Hindlimb muscle (tissue), 1 donor: ENCODE measurements around the gene APLP1. TPM values are rescaled to one million over a fixed set of nuclear protein-coding genes. Genes with fewer than 3 reads are reported as not detected.
"Not testable (repeated sequence)": the region's sequence is repeated elsewhere in the genome, so short reads cannot be mapped to it uniquely, and the experiment has no call there.

Source experiments
- DNase-seq: peaks from one replicate; pipeline ENCODE4 v3.0.0-alpha.2; 2013
- polyA plus RNA-seq: library from polyadenylated mRNA; unstranded; fragments of 120-200 nt; gene quantifications from one replicate; pipeline ENCODE4 v1.2.1, GENCODE V29; 2013; ENCODE audit not compliant: insufficient read length

Gene APLP1
- polyA plus RNA-seq, 1 donor, result 6.2 TPM

GRCh38 chr19:35882114-35882832 is 13.9 kb downstream of the APLP1 start:
- peak; percentile 75 for DNase-seq

- no peak for DNase-seq
These were observed 15.5 kb downstream of the APLP1 start for GRCh38 chr19:35883882-35884281.

GRCh38 chr19:35885225-35885738 is 16.9 kb downstream of the APLP1 start:
- no peak for DNase-seq

DNA sequence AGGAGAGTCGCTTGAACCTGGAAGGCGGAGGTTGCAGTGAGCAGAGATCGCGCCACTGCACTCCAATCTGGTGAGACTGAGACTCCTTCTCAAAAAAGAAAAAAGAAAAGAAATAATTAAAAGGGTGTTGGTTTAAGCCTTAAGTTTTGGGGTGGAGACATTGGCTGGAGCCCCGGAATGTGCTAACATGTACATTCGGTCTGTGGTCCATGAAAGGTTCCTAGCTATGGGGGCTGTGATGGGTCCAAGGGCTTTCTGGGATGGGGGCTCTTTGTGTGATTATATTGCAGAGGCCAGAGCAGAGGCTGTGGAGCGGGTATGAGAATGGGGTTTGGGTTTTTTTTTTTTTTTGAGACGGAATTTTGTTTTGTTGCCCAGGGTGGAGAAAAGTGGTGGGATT is 17.5 kb downstream of the APLP1 start:
- no peak for DNase-seq

DNA sequence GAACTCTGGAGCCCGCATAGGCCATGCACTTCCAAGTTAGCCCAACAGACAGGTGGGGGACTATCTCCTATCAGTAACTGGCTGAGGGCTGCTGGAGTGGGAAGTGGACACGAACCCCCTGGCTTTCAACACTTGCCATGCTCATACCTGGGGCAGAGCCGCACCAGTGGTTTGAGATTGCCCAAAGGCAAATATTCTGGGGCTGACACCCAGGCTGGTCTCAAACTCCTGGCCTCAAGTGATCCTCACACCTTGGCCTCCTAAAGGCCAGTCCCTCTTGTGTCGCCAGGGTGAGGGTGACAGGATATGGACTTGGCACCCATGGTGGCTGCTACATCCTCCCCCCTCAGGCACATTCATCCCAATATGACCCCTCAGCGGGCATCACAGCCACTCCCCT is 18.8 kb downstream of the APLP1 start:
- no peak for DNase-seq

DNA sequence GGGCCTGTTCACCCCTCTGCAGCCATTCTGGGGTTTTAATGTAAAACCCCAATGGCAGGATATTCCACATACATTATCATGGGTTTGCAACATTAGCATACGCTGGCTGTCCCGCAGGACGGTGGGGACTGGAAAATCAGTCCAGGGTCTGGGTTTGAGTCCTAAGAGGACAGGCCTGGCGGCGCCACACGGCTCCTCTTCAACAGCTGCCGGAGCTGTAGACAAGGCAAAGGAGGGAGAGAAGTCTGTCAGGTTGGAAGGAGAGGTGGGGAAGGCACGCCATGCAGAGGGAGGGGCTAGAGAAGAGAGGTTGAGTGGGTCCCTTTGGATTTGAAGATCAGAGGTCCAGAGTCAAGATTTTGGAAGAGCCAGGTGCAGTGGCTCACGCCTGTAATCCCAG is 20.0 kb downstream of the APLP1 start:
- DNase-seq, result no peak

DNA sequence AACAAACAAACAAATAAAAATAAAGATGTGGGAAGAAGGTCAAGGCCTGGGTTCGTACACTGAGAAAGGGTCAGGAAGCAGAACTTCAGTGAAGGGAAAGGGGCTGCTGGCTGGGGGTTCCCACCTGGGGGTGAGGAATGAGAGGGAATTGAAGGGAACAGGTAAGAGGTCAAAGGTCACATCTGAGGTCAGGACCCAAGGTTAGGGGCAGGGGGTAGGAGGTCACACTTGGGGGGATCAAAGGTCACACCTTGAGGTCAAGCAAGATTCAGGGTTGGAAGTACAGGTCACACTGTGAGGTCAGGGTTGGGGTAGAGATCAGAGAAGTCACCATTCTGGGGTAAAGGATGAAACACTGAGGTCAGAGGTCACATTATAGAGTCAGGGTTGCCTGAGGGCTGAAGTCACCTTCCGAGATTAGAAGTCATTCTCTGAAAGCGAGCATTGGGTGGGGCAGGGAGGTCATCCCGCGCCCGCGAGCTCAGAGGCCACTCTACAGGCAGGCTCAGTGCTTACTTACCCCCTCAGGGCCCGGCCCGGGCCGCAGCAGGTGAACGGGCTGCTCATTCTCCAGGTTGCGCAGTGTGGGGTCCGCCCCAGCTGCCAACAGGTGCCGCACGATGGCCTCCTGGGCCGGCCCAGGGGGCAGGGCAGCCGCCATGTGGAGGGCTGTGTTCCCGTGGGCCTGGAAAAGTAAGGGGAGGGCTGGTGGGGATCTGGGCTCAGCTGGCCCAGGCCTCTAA is 21.2 kb downstream of the APLP1 start:
- DNase-seq, result no peak

GRCh38 chr19:35890113-35890650 is 21.8 kb downstream of the APLP1 start:
- DNase-seq, result no peak

- not testable (repeated sequence) for DNase-seq
These were observed 23.4 kb downstream of the APLP1 start for GRCh38 chr19:35891819-35892218.

- no peak for DNase-seq
These were observed 26.0 kb downstream of the APLP1 start for GRCh38 chr19:35894342-35894741.

DNA sequence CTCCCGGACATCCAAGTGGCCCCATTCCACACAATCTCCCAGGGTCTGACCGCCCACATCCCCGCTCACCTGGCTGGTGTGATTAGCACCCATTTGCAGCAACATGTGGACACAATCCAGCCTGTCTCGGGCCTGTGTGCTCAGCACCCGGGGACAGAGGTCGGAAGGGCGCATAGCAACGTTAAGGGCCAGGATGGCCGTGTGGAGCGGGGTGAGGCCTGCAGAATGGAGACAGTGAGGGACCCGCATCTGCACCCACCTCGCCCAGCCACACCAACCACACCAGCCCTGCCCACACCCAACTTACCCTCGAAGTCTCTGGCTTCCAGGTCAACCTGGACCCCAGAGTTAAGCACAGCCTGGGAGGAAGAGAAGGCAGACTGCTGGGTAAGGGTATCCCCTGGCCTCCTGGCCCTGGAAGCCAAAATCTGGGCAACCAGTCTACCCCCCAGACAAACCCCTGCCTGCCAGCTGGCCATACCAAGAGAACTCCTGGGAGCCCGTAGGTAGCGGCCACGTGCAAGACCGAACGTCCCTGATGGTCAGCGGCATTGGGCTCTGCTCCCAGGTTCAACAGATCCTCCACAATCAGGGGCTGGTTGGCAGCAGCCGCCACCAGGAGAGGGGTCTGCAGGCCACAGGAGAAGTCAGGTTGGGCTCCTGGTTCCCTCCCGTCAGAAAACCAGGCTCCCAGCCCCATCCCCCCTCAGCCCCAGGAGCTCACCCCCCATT is 27.7 kb downstream of the APLP1 start:
- no peak for DNase-seq

DNA sequence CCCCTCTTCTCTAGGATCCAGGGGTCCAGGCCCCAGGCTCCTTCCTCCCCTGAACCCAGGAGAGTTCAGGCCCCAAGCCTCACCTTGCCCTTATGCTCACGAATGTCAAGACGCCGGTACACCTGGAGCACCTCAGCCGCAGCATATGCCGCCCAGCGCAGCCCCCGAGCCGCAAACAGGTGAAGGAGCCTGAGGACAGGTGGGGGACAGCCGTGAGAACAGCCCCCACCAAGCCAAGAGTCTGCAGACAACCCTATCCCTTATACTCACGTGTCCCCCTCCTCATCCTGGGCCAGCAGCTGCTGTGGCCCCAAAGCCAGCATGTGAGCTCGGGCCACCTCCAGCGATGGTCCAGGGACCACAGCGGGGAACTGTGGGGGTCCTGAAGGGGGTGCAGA is 28.3 kb downstream of the APLP1 start:
- DNase-seq, result no peak

GRCh38 chr19:35897706-35898451 is 29.5 kb downstream of the APLP1 start:
- DNase-seq, result no peak

- no peak for DNase-seq
These were observed 30.1 kb downstream of the APLP1 start for GRCh38 chr19:35898499-35898809.

DNA sequence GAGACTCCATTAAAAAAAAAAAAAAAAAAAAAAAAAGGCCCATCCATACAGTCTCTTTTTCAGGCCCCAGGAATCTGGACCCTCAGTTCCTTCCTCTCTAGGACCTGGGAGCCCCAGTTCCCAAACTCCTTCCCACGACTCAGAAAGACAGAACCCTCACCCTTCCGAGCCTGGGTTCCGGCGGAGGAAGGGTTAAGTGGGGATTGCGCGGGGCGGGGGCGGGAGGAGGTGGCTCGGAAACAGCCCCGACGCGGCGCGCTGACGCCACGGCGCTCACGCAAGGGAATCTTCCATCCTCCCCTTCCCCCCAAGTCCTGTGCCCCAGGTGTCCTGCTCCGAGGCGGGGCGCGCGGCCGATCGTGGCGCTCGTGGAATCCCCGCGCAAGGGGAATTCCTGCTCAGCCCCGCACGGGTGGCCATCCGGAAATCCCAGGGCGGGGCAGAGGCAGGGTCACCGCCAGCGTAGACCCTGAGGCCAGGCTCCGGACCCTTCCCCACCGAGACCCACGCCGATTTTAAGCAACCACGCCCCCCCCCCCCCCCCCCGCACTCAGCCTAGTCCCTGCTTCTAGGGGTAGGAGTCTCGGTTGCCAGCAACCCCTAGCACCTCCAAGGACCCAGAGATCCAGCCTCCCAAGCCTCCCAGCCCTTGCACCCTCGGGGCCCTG is 31.3 kb downstream of the APLP1 start:
- peak; percentile 91 for DNase-seq

GRCh38 chr19:35901055-35901644 is 32.8 kb downstream of the APLP1 start:
- no peak for DNase-seq

DNA sequence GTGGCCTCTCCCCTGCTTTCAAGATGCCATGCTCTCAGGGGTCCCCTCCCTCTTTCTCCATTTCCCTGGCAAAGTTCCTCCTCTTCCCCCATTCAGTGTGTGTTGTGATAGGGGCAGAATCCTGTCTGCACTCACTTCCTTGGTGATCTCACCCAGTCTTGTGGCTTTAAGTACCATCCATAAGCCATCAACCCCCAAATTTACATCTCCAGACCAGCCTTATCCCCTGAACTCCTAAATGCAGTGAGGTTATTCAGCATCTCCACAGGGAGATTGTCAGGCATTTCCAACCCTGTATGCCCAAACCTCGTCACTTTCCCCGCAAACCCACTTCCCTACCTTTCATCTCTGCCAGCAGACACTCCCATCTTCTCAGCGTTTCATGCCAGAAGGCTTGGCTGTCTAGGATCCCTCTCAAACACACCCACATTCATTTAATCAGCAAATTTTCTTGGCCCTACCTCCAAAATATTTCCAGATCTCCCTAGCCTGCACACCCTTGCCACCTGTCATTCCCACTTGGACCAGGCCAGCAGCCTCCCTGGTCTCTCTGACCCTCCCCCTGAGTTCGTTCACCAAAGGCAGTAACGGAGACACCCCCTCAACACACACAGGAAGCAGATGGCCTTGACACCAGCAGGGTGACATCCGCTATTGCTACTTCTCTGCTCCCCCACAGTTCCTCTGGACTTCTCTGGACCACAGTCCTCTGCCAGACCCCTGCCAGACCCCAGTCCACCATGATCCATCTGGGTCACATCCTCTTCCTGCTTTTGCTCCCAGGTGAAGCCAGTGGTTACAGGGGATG is 33.7 kb downstream of the APLP1 start, which contains the start of gene HCST:
TSS of gene HCST (plus strand) at position 676 of the 808 bp plus-strand sequence. CDS start at position 741, 65 bp downstream.
- no peak for DNase-seq

DNA sequence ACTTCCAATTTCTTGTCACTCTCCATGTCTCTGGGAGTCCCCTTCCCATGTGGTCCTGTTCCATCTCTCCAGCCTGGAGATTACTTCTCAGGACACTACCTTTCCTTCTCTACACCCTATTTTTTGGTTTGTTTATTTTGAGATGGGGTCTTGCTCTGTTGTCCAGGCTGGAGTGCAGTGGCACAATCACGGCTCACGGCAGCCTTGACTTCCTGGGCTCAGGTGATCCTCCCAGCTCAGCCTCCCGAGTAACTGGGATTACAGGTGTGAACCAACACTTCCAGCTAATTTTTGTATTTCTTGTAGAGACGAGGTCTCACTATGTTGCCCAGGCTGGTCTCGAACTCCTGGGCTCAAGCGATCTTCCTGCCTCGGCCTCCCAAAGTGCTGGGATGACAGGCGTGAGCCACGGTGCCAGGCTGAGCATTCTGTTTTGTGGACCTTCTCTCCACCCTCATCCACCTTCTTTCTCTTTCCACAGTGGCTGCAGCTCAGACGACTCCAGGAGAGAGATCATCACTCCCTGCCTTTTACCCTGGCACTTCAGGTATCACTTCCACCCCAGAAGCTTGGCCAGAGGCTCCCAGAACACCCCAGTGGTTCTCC is 34.6 kb downstream of the APLP1 start:
- no peak for DNase-seq

GRCh38 chr19:35903550-35904179 is 35.3 kb downstream of the APLP1 start:
- DNase-seq, result no peak
